GM21526 (cell line): ENCODE data around the gene LARGE1.

ENCODE experiments used
- ATAC-seq: cut with Tn5 transposase; IDR thresholded peaks from one replicate; pipeline ENCODE4 v1.9.1; 2021; ENCODE audit warnings: moderate library complexity; ENCODE audit not compliant: unreplicated experiment, low FRiP score

The LARGE1 gene

DNA sequence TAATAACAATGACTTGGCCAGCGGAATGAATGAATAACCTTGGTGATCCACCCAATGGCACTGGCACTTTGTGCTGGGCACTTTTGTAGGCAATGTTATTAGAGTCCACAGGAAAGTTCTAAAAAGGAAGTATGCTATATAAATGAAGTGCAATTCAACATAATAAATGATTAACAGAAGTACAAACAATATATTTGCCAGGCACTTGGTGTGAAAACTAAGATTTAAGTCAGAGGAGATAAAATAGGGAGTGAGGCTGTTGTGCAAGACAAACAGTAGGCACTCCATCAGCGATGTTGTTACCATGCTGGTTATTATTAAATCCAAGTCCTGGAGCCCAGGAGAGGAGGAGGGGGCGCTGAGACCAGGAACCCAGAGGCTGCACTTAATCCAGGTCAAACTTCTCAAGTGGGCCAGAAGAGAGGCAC is 173.8 kb downstream of the LARGE1 start:
- no peak for ATAC-seq

DNA sequence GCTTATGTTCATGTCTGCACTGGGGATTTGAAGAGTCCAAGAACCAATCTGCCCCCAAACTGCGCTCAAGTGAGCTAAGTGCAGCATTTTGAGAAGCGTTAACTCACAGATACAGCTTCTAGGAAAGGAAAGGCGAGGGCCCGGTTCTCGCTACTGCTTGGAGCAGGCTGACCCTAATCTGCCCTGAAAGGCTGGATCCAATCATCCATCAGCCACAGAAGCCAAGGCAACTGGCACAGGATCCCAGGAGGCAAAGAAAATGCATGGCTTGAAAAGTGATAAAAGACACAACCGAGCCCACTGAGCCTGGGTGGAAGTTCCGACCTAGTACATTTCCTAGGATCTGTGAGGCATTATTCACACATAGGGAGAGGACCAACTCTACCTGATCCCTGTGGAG is 174.8 kb downstream of the LARGE1 start:
- no peak for ATAC-seq

DNA sequence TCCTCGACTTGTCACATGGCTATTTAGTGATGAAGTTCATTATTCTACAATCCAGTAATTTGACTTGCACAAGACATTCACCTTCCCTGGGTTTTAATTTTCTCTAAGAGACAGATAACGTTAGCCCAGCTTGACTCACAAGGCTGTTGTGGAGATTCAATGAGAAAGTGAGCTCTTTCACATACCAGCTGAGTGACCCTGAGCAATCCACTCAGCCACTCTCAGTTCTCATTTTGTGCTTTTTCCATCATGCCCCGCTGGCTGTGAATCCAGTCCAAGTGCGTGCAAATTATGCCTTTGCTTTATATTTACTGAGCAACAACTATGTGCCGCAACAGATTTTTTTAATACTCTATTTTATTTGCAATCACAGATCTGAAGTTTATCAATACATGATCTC is 176.5 kb downstream of the LARGE1 start:
- no peak for ATAC-seq

DNA sequence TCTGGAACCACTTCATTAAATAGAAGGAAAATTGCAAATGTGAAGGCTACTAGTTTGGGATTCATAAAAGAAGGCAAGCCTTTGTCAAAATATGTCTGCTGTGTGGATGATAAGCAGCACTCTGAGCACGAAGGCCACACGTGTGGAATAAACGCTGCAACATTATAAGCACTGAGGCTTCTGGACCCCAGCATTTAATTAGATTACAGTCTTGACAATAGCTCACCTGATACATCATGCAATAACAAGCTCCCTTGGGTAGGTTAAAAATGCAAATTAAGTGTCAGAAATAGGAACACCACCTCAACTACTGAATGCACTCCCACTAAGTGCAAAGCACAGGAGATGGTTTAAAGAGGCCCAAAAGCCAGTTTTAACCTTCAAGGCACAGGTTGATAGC is 179.3 kb downstream of the LARGE1 start:
- ATAC-seq, result no peak

DNA sequence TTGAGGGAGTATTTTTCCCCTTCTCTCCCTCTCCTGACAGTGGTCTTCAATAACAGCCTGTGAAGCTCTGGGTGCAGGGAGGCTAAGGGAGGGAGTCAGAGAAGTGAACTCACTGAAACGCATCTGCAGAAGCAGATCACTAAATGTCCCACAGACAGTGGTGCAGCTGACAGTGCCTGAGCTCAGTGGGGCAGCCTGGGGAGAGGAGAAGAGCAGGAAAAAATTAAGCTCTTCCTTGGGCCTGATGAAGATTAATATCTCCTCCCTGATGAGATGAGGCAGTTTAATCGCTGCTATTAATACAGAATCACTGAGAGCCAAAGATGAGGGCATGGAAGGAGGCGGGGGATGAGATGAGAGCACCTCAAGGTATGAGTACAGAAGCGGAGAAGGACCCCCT is 180.8 kb downstream of the LARGE1 start:
- no peak for ATAC-seq

DNA sequence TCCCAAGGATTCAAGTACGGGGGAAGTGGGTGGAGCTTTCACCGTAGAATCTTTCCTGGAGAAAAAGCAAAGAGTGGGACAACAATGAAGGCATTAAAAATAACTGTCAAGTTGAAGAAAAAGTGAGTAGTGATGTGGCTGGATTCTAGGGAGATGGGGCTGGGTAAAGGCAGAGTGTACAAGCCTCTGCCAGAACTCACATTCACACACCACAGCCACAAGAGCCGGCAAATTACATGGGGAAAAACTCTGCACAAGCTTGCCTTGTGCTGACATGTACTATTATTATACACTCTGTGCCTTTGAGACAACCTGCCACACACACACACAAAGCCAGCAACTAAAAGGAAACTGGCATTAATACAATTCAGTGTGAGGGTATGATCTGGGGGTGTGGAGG is 182.6 kb downstream of the LARGE1 start:
- no peak for ATAC-seq

DNA sequence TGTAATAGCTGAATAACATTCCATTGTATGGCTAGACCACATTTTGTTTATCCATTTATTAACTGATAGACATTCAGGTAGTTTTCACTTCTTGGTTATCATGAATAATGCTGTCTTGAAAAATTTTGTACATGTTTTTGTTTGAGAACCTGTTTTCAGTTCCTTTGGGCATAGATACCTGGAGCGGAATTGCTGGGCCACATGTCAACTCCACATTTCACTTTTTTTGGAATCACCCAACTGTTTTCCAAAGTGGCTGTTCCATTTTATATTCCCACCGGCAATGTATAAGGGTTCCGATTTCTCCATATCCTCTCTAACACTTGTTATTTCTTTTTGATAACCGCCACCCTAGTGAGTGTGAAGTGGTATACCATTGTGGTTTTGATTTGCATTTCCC is 184.3 kb downstream of the LARGE1 start:
- ATAC-seq, result no peak

DNA sequence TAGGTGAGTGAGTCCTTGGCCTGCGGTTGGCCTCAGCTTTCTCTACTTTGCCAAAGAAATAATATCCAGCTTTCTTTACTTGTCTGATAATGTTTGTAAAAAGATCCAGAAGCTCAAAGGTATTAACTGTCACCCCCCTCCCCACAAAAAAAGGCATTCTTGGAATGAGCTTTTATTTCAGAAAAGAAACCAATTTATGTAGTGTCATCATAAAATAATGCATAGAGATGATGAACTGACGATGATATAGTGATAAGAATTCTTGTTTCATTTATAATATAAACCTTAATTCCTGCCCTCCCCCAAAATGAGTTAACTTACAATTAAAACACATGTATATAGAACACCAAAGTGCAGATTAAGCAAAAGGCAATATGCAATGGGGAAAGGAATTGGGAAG is 191.4 kb downstream of the LARGE1 start:
- ATAC-seq, result no peak

DNA sequence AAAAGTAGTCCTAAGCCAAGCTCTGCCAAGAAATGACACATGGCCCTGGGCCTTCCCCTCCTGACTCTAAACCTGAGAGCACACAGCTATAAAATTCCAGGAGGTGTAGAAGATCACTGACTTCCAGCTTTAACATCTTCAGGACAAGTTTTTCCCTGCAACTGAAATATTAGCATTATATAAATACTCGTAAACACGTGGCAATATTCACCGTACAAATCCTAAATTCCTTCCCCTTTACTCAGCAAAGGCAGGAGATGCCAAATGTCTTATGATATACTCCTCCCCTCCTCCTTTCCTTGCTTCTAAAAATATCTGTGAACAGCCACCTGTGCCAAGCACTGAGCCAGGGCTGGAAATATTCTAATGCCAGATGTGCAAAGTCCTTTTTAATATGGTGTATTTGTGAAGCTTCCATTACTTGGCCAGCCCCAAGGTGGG is 194.0 kb downstream of the LARGE1 start:
- no peak for ATAC-seq

DNA sequence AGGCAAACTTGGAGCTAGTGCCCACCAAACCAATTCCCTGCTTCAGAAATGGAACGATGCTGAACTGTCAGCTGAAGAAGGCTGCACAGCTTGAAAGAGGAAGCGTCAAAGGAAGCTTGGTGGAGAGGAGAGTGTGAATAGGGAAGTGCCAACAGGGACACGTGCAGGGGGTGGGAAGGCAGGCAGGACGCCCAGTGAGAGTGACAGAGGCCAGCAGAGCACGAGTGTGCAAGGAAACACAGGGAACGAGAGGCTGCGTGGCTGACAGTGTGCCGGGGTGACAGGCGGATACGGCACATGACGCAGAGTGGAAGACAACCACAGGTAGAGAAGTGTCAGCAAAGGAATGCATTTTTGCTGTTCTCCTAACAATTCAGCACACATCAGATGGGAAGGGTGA is 196.4 kb downstream of the LARGE1 start:
- ATAC-seq, result no peak

DNA sequence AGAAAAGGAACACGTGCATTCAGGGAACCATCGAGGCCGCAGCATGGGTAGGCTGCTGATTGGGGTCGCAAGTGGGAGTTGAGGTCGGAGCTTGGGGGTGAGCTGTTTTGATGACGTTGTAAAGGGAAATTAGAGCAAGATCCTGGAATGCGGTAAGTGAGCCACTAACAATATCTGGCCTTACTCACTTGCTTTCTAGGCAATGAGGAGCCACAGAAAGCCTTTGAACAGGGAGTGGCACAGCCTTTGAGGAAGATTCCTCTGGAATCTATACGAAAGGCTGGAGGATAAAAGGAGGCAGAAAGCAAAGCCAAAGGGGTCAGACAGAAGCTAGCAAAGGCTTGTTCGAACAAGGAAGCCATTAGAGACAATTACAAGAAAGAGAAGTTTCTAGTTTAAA is 197.5 kb downstream of the LARGE1 start:
- ATAC-seq, result no peak

DNA sequence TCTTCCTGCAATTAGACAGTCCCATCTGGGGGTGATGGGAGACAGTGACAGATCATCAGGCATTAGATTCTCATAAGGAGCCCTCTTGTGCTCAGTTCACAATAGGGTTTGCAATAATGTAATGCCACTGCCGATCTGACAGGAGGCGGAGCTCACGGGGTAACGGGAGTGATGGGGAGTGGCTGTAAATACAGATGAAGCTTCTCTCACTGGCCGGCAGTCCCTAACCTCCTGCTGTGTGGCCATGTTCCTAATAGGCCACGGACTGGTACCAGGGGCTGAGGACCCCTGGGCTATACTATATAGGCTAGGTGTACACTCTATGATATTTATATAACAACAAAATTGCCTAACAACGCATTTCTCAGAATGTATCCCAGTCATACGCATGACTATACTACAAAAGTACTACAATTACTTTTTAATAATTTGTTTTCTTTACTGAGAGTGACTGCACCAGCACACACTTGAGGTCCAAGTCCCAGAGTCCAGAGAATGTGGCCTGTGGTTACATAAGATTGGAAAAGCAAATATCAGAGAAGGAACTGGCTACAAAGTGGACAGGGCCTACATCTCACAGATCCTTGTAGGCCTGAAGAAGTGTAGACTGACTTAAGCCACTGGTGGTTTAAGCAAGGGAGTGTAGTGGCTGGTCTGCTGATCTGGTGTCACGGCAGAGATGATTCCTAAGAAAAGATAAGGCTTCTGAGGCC is 200.0 kb downstream of the LARGE1 start:
- ATAC-seq, result no peak

DNA sequence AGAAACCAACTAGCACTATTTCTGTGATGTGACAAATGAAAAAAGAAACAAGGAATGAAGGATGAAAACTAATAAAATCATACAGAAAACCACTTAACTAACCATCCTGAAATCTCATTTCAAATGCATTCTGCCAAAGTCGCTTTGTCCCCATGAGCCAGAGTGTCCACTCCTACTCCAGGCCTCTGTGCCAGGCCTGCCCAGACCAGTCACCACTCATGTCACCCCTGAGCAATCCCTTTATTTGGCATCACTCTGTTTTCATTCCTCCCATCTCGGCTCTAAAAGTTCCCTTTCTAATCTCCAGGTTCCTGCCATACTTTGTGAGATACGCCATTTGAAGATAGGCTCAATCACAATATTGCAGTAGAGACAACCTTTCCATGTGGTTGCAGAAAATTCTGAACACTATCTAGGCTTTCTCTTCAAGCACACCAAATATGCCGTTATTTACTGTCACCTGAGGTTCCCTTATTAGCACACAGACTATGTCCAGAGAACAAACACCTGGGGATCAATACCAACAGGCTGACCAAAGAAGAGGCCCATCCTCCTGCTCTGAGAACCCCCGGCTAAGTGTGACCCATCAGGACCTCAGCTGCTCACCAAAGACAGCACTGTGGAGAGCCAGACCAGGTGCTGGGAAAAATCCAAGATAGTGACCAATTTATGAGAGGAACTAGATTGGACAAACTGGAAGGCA is 202.4 kb downstream of the LARGE1 start:
- ATAC-seq, result no peak

DNA sequence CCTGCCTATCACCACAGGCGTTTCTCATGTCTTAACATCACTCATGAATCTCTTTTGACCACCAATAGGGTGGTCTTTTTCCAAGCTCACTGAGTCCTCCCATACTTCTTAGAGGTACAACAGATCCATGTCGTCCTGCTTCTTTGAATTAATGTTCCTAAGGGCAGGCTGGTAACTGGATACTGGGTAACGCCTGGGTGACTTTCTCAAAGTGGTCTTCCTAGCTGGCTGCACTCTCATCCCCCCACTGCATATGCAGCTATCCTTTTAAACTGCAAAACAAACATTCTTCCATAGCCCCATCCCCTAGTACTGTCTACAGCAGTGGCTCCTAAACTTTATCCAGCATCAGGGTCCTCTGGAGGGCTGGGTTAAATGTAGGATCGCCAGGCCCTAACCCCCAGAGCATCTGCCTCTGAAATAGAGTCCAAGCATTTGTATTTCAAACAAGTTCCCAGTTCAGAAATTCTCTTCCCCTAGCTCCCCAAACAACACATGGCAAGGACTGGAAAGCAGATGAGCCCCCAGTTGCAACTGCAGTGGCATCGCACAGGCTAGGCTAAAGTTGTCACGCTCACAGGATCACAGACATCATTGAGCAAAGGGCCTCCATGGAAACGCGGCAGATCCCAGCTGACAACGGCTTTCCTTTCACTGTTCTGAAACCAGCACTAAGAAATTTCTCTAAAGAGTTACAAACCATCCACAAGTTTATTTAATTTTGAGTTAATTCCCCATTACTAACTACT is 204.9 kb downstream of the LARGE1 start:
- ATAC-seq, result no peak

DNA sequence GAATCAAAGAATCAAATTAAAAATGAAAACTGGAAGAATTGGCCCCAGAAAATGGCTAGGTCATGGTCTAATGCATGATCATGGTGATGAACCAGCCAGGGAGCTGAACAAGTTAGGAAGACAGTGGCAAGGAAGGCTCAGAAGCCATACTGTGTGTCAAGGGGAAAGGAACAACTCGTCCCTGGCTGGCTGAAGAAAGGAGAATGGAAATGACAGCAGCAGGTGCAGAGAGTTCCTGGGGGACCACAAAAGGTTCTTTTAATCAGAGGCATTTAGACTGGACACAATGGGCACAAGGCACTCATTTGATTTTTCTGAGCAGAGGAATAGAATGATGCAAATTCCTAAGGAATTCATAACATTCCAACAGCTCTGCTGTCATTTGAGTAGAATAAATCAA is 209.9 kb downstream of the LARGE1 start:
- ATAC-seq, result no peak

DNA sequence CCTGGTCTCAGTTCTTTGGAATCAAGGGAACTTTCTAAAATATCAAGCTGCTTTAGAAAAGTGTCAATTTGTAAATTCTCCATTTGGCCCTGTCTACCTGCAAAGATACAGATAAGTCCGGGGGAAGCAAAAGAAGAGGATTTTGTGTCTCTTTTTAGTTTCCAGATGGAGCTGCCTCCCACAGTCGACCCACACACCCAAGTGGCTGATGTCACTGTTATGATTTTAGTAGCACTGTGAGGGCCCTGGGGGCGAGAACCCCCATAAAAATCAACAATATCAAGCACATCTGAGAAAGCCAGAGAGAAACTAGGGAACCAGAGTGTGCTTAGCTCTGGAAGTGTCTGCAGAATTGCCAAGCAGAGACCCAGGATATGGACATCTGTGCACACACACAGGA is 212.7 kb downstream of the LARGE1 start:
- no peak for ATAC-seq

DNA sequence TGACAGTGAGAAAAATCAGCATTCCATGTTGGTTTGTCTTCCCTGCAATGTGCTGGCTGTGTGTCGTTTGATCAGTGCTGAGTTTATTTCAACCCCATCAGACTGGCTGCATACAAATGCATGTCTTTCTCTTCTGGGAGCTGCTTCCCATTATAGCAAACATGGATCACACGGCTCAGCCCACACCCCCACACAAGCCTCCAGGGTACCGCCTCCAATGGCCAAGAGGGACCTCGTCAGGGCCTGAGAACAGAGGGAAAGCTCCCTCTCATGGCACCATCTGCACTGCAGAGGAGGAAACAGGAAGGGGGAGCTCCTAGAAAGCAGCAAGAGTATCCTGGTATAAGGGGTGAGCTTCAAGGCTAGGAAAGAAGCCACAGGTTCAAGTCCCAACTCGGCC is 214.2 kb downstream of the LARGE1 start:
- no peak for ATAC-seq

DNA sequence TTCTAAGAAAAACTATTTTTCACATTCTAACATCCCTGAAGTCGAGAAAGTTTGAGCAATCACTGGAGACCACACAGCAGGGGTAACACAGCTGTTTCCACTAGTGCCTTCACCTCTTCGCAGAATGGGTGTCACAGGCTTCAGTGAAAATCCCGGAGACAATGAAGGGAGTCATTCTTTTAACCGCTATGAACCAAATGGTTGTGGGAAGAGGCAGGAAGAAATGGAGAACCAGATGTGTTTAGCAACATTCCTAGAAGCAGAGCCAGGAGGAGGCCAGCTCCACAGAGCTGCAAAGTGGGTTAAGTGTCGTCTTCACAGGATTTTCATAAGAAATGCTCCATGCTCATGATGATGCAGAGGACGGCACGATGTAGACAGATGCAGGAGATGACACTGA is 221.1 kb downstream of the LARGE1 start:
- no peak for ATAC-seq

DNA sequence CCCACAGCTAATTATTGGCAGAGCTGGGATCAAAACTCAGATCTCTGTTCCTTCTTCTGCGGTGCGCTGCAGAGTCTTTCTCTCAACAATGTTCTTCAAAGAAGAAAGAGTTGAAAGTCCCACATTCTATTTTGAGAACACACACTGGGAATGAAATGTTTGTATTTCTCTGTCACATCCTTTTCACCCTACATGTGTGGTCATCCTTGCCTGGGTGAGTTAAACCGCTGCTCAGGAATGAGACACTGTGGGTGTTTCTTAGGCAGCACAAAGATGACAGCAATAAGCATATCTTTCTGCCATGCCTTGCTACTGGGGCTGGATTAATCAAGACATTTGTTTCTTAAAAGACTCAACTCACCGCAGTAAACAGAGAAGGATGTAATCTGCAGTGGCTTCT is 222.6 kb downstream of the LARGE1 start:
- ATAC-seq, result no peak

DNA sequence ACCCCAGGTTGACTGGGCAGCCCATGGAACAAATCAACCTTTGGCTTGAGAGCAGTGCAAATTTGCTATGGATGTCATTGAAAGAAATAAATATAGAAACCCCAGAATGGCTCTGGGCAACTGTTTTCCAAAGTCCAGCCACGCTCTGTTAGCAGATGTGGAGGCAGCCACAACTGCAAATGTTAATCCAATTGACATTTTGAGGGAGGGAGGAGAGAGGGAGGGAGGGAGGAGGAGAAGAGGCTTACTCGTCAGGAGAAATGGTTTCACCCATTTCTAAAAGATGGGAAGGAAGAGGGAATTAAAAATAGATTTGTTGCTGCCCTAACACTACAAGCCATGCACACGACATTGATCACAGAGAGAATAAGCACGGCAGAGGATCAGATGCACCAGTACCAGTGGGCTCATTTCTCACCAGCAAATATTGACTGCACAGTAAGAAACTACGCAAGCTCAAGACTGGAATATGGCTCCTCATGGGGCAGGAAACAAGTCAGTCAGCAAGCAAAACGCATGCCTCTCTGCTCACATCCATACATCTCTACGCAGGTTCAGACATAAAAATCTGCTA is 229.1 kb downstream of the LARGE1 start:
- ATAC-seq, result no peak

DNA sequence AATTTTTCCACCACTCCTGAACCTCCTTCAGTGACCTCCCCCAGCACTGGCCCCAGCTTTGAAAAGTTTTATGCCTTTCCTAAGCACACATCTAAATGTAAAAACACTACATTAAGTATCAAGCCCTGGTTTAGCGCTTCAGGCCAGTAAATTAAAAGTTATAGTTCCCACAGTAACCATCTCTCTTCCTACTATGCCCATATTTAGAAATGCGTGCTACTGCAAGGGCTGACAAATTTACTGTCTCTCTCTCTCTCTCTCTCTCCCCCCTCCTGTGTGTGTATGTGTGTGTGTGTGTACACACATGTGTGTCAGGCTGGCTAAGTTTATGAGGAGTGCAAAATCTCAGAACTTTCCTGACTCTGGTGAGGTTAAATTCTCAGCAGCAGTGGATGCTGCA is 231.4 kb downstream of the LARGE1 start:
- ATAC-seq, result no peak
